ENCODE data around the gene SORCS2. TPM values are rescaled to one million over a fixed set of nuclear protein-coding genes. Genes with fewer than 3 reads are reported as not detected.

The SORCS2 gene
- total RNA-seq, 1 experiment from 2014 or later, result 4.1 TPM

- ChIA-PET POLR2A (ENCODE audit: unreplicated experiment) (interaction anchor here (0.6 kb wide), 1 partner anchor 15 kb away, joined by 3 read pairs; no protein-coding TSS in a partner anchor), CTCF (no interaction called here)
- Histone ChIP-seq H4K20me1 (ENCODE audit: low read length) (no peaks in the 10 kb centered on the region), H3K9me3 (ENCODE audit: low read length) (no peaks in the 10 kb centered on the region), H3K4me1 (ENCODE audit: insufficient read depth, low read length) (no peaks in the 10 kb centered on the region), H3K4me2 (ENCODE audit: low read length) (no peak overlapping the region), H3K27me3 (ENCODE audit: low read length) (no peaks in the 10 kb centered on the region), H3K27ac (ENCODE audit: low read length) (no peak overlapping the region), H3K36me3 (ENCODE audit: low read depth, low read length) (0 out of 2 replicates have a peak, but pooled peaks cover 4% of the 10 kb centered on the region), H3K9me2 (replicated peaks; ENCODE audit: low read length) (no peaks in the 10 kb centered on the region), H2AFZ (ENCODE audit: low read length) (no peak overlapping the region), H3K79me2 (ENCODE audit: low read length) (no peaks in the 10 kb centered on the region), H3K4me3 (ENCODE audit: low read length) (no peak overlapping the region), H3F3A (ENCODE audit: low read length, unreplicated experiment) (no peaks in the 10 kb centered on the region), H3K9ac (ENCODE audit: low read length) (no peak overlapping the region)
- no TSS peak for BruUV-seq (replicated peaks)
- TF ChIP-seq EZH2 (IDR thresholded peaks at IDR 0.05; ENCODE audit: low read length, unreplicated experiment) (no peak), EZH2phosphoT487 (IDR thresholded peaks at IDR 0.05; ENCODE audit: borderline replicate concordance, low read length) (no peak), CTCF (conservative IDR thresholded peaks at IDR 0.05; ENCODE audit: low read depth, low read length) (no peak)
- intact Hi-C loops (cut with micrococcal nuclease), result no loop called here
- DNase-seq, result no peak
- no peak for ATAC-seq
Observed at GRCh38 chr4:7315935-7316334, 123.6 kb downstream of the SORCS2 start.

GRCh38 chr4:7319024-7319423 lies 126.7 kb downstream of the SORCS2 start:
- ChIA-PET CTCF (no interaction called here), POLR2A (ENCODE audit: unreplicated experiment) (no interaction called here)
- H3K9me2 ChIP-seq (replicated peaks; ENCODE audit: low read length), result no peaks in the 10 kb centered on the region

More at GRCh38 chr4:7319024-7319423, 126.7 kb downstream of the SORCS2 start:
- Histone ChIP-seq H3K9me3 (ENCODE audit: low read length) (no peaks in the 10 kb centered on the region), H3K4me2 (ENCODE audit: low read length) (no peak overlapping the region), H3K27me3 (ENCODE audit: low read length) (no peaks in the 10 kb centered on the region), H3K9ac (ENCODE audit: low read length) (no peak overlapping the region), H3K36me3 (ENCODE audit: low read depth, low read length) (0 out of 2 replicates have a peak, but pooled peaks cover 4% of the 10 kb centered on the region), H3K4me3 (ENCODE audit: low read length) (no peak overlapping the region), H3K27ac (ENCODE audit: low read length) (no peak overlapping the region), H3K4me1 (ENCODE audit: insufficient read depth, low read length) (no peaks in the 10 kb centered on the region), H3F3A (ENCODE audit: low read length, unreplicated experiment) (no peaks in the 10 kb centered on the region), H2AFZ (ENCODE audit: low read length) (no peak overlapping the region), H4K20me1 (ENCODE audit: low read length) (no peaks in the 10 kb centered on the region), H3K79me2 (ENCODE audit: low read length) (no peaks in the 10 kb centered on the region)
- intact Hi-C loops (cut with micrococcal nuclease), result no loop called here
- no peak for ATAC-seq
- no peak for TF ChIP-seq EZH2 (IDR thresholded peaks at IDR 0.05; ENCODE audit: low read length, unreplicated experiment)
- TF ChIP-seq EZH2phosphoT487 (IDR thresholded peaks at IDR 0.05; ENCODE audit: borderline replicate concordance, low read length), result no peak
- no peak for TF ChIP-seq CTCF (conservative IDR thresholded peaks at IDR 0.05; ENCODE audit: low read depth, low read length)
- DNase-seq, result no peak
- BruUV-seq (replicated peaks), result no TSS peak

All from PC-3 (cell line).